Stimulated activated CD4-positive, alpha-beta T cell treated with anti-CD3 and anti-CD28 coated beads, Interleukin-1b, Interleukin-23, amount 100 ng/mL, for 1 hour (primary cell): ENCODE data around the gene DCAF16.
A peak's percentile ranks its signal among the peaks of the same experiment; 100 is the strongest.
"Not testable (repeated sequence)": the region's sequence is repeated elsewhere in the genome, so short reads cannot be mapped to it uniquely, and the experiment has no call there.

ENCODE experiments used
- DNase-seq, 2 donors: peaks; one replicate each; pipeline ENCODE4 v3.0.0-alpha.2; 2020; ENCODE audit warnings: low read depth in 2 of 2

The DCAF16 gene

DNA sequence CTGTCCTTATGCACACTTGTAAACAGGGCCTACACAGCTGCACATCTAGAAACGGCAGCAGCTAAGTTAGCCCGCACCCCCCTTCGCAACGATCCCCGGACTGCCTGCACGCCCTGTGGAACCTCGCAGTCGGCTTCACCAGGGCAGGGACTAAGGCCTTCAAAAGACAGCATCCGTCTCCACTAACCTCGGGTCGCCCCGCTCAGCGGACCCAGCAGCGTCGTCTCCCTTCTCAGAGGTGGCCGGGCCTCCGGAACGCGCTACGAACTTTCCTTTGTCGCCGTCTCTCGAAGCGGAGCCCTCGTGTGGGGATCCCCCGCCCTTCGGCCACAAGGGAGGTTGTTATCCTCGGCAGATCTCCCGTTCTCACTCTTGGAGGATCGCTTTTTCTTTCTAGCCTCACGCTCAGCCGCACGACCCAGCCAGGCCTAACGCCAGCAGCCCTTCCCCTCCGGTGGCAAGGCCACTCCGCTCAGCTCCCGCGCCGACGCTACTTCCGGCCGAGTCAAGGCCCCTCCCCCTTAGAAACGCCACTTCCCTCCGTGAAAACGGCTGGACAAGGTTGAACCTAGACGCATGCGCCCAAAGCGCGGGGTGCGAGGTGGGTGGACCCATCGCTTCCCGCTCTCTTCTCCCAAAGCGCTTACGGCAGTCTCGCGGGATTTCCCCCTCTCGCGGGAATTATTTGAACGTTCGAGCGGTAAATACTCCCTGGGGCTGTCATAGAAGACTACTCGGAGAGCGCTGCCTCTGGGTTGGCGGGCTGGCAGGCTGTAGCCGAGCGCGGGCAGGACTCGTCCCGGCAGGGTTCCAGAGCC lies at the start of gene DCAF16, which contains the start of gene NCAPG:
TSS of gene DCAF16 (minus strand) at position 498 of the 818 bp plus-strand sequence. CDS start 6,616 bp downstream, outside the sequence.
TSS of gene NCAPG (plus strand) at position 720 of the 818 bp plus-strand sequence. CDS start 99 bp downstream, outside the sequence.
- peak; percentile 97 to 98 for DNase-seq

DNA sequence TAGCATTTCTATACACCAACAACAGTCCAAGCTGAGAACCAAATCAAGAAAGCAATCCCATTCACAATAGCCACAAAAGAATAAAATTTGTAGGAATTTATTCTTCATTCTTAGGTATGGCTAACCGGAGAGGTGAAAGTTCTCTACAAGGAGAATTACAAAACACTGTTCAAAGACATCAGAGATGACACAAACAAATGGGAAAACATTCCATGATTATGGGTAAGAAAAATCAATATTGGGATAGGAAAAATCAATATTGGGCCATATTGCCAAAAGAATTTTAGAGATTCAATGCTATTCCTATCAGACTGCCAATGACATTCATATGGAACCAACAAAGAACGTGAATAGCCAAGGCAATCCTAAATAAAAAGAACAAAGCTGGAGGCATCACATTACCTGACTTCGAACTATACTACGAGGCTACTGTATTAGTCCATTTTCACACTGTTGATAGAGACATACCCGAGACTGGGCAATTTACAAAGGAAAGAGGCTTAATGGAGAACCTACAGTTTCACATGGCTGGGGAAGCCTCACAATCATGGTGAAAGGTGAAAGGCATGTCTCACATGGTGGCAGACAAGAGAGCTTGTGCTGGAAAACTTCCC lies 49.3 kb upstream of the DCAF16 start:
- no peak for DNase-seq

DNA sequence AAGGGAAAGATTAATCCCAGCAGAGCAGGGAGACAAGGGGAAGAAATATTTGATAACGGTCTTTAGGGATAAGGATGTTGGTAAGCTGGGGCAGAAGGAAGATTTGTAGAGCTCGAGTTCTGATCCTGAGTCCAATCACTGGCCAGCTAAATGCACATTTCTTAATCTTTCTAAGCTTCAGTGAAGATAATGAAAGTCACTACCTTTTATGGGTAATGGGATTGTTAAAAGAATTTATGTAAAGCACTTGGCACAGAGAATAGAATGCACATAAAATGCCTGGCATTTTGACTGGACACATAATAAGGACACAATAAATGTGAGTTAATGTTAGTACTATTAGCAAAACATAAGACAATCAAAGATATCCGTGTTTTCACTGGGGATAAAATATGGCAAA lies 43.5 kb upstream of the DCAF16 start:
- DNase-seq, result no peak

DNA sequence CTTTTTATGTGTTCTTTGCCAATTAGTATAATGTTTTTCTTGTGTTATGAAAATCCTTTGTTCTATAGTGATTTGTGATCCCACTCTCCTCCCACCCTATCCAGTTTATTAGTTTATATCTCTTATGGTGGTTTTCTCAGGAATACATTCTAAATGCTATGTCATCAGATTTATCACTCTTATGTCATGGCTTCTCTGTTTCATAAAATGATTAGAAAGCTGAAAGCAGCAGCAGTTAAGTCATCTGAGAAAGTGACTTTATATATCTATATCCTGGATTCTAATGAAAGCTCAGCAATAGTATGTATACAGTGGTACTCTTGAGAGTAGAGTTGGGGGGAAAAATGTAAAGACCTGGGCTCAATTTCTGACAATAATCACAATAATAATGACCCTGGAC lies 41.4 kb upstream of the DCAF16 start:
- no peak for DNase-seq

DNA sequence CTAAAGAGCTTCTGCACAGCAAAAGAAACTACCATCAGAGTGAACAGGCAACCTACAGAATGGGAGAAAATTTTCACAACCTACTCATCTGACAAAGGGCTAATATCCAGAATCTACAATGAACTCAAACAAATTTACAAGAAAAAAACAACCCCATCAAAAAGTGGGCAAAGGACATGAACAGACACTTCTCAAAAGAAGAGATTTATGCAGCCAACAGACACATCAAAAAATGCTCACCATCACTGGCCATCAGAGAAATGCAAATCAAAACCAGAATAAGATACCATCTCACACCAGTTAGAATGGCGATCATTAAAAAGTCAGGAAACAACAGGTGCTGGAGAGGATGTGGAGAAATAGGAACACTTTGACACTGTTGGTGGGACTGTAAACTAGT lies 39.7 kb upstream of the DCAF16 start:
- DNase-seq, result not testable (repeated sequence)

DNA sequence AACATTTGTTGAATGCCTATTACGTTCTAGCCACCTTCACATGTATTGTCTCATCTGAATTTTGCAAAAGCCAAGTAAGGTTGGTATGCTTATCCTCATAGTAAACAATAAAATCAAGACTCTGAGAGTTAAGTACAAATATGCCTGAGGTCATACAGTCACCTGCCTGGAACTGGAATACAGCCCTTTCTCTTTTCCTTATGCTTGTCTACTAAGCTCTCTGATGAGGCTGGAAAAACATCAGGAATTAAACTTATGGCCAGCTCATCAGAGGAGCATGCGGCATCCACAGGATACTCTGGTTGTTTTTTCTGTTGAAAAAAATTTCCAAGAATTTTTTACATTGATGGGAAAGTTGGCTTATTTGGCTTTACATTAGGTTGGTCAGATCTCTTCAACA lies 35.7 kb upstream of the DCAF16 start:
- DNase-seq, result no peak

DNA sequence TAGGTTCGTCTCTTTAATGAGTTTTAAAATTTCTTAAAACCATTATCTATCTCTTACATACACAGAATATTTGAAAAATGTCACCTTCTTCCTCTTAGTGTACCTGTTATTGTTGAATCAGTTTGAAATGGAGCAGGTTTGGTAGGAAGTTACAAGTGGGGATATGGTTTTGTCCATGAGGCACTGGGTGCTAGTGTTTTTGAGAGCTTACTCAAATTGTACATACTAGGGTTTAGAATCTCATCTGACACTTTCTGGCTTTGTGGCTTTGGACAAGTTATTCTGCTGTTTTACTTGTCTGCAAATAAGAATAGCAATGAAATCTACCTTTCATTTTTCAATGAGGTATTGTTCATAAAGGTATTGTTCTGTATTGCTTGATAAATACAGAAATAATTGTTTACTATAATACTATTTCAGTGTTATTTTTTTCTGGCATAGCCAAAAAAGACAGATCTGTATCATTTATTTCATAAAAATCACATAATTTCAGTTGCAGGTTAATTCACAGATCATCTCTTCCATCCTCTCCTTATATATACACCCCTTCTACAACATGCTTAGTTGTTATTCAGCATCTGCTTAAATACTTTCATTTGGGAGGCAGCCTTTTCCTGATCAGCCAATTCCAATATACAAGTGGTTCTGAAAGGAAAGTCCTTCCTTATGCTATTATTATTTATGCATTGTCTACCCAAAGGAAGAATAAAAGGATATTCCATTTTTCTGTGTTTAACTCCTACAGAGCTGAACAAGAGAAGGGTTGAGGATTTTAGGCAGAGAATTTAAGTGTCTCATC lies 13.5 kb upstream of the DCAF16 start:
- DNase-seq, result no peak

- no peak for DNase-seq
Measured at GRCh38 chr4:17817027-17817426, 6.5 kb upstream of the DCAF16 start.

DNA sequence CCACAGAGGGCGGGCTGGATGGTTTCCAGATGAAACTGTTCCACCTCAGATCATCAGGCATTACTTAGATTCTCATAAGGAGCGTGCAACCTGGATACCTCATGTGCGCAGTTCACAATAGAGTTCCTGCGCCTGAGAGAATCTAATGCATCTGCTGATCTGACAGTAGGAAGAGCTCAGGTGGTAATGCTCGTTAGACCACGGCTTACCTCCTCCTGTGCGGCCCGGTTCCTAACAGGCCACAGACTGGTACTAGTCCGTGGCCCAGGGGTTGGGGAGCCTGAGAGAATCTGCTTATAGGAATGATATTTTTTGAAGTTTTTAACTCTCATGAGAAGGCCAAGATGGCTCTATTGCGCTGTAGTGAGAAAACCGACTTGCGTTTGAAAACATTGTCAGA lies 5.6 kb upstream of the DCAF16 start:
- DNase-seq, result no peak

DNA sequence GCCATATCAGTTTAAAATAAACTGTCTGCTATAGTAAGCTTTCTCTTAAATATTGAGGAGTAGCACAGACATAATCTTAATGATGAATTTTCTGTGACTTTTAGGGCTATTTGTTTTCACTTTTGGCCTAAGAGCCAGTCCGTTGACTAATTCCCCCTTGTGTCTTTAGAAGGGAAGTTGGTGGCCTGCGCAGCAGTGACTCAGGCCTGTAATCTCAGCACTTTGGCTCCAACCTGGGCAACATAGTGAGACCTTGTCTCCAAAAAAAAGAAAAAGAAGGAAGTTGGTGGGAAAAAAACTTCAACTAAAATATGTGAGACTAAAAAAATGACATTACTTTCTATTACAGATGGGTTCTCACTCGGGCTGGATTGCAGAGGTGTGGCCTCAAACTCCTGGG lies 3.6 kb upstream of the DCAF16 start:
- DNase-seq, result no peak

GRCh38 chr4:17812801-17813200 lies 2.2 kb upstream of the DCAF16 start:
- no peak for DNase-seq

DNA sequence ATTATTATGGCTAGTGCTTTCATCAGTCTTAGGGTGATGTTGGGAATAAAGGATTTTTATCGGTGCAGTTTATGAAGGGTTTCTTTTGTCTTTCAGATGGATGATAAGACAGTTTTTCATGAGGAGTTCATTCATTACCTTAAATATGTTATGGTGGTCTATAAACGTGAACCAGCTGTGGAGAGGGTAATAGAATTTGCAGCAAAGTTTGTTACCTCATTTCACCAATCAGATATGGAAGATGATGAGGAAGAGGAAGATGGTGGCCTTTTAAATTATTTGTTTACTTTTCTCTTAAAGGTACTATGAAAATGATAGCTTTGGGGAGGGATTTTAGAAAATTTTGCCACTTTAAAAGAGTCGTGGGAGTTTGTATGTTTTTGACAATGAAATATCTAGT lies 1.6 kb upstream of the DCAF16 start:
- no peak for DNase-seq

- no peak for DNase-seq
Measured at GRCh38 chr4:17811078-17811603, 584 bp upstream of the DCAF16 start.

DNA sequence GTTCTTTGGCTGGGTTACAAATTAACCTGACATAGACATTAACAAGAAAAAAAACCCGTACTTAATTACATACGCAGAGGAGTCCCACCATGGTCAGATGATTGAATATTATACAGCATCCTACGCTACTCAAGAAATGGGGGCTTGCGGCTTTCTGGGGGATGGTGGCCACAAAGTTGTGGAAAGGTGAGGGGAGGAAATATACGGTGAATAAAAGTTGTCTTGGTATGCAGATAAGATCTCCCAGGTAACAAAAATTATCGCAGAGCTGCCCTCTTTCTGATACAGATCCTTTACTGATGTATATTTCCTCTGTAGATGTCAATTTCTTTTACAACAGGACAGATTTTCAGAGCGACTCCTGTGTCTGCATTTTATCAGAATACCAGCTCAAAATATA lies 890 bp downstream of the DCAF16 start:
- DNase-seq, result no peak

DNA sequence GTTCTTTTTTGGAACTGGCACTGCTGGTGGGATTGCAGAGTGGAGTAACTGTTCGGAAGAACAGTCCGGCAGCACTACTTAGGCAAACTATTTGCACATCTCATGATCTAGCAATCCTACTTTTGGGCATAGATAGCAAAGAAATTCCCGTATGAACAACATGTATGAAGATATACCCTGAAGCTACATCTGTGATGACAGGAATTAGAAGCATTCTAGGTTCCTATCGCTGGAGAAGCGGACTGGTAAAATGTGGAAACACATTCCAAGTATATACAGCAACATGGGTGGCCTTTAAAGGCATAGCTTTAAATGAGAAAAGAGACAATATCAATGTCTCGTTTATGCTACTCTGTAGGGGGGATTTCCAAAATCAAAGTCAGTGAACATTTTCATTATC lies 3.1 kb downstream of the DCAF16 start:
- no peak for DNase-seq

DNA sequence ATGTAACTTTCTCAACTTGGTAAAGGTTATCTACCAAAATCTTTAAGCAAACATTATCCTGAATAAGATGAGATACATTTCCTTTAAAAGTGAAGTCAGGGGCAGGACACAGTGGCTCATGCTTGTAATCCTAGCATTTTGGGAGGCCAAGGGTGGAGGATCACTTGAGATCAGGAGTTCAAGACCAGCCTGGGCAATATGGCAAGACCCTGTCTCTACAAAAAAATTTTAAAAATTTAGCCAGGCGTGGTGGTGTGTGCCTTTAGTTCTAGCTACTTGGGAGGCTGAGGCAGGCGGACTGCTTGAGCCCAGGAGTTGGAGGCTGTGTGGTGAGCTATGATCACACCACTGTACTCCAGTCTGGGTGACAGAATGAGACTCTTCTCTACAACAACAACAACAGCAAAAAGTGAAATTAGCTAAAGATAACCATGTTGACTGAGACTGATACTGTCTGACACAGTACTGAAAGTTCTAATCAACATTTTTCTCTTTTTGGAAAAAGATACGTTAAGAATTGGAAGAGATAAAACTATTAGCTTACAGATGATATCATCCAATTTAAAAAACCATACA lies 4.9 kb downstream of the DCAF16 start:
- no peak for DNase-seq

- DNase-seq, result no peak
Measured at GRCh38 chr4:17797808-17798207, 12.7 kb downstream of the DCAF16 start.

- DNase-seq, result no peak
Measured at GRCh38 chr4:17794730-17795129, 15.8 kb downstream of the DCAF16 start.

DNA sequence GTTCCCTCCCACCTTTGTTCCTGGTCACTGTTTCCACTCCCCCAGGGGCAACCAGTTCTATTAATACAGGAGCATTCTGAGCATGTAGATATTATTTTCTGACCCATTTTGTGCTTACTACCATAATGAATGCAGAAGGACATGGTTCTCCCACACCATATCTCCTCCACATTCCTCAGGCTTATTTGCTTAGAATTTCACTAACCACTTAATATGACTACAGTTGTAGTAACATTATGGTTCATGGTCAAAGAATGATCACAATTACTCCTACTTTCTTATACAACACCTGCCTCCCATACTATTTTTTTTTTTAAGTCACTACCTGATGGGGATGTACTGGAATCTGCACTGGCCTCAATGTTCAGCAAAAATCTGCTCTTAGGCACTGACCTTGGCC lies 21.6 kb downstream of the DCAF16 start:
- DNase-seq, result no peak

GRCh38 chr4:17787315-17787714 lies 23.2 kb downstream of the DCAF16 start:
- no peak for DNase-seq

- no peak for DNase-seq
Measured at GRCh38 chr4:17786567-17786966, 24.0 kb downstream of the DCAF16 start.

DNA sequence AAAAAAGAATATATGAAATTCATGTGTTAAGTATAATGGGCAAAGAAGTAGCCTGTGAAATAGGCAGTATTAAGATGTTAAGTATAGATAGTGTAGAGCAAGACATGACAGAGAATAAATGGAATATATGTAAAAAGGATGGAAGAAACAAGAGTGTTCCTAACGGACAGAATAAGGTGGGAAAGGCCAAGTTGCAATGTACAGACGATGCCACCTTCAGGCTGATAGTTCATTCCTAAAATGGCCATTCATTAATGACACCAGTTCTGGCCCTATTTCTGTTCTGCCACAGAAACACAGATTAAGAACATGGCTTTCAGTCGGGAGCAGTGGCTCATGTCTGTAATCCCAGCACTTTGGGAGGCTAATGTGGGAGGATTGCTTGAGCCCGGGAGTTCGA lies 24.7 kb downstream of the DCAF16 start:
- no peak for DNase-seq
